Ishikawa (cell line): Measurements from ENCODE around the gene TNIK.

Experiments
- CEBPB ChIP-seq: IDR thresholded peaks from 2 replicates; pipeline ENCODE4 v1.6.1; 2012
- CREB1 ChIP-seq: IDR thresholded peaks from 2 replicates; pipeline ENCODE4 v1.6.1; 2012; ENCODE audit warnings: low read depth
- EGR1 ChIP-seq: IDR thresholded peaks from 2 replicates; pipeline ENCODE4 v1.6.1; 2012
- EP300 ChIP-seq: IDR thresholded peaks from 2 replicates; pipeline ENCODE4 v1.6.1; 2012; ENCODE audit warnings: borderline replicate concordance
- FOXM1 ChIP-seq: IDR thresholded peaks from 2 replicates; pipeline ENCODE4 v1.6.1; 2012; ENCODE audit warnings: low read depth, borderline replicate concordance
- MAX ChIP-seq: IDR thresholded peaks from 2 replicates; pipeline ENCODE4 v1.6.1; 2012
- NFIC ChIP-seq: IDR thresholded peaks from 2 replicates; pipeline ENCODE4 v1.6.1; 2012
- RAD21 ChIP-seq: IDR thresholded peaks from 2 replicates; pipeline ENCODE4 v1.6.1; 2012; ENCODE audit warnings: low read depth
- REST ChIP-seq: IDR thresholded peaks from 2 replicates; pipeline ENCODE4 v1.6.1; 2012; ENCODE audit warnings: low read depth, mild to moderate bottlenecking
- TAF1 ChIP-seq: IDR thresholded peaks from 2 replicates; pipeline ENCODE4 v1.6.1; 2012; ENCODE audit warnings: low read depth, mild to moderate bottlenecking
- TCF12 ChIP-seq: IDR thresholded peaks from 2 replicates; pipeline ENCODE4 v1.6.1; 2012; ENCODE audit warnings: low read depth
- TEAD4 ChIP-seq: IDR thresholded peaks from 2 replicates; pipeline ENCODE4 v1.6.1; 2012
- YY1 ChIP-seq: IDR thresholded peaks from 2 replicates; pipeline ENCODE4 v1.6.1; 2012; ENCODE audit warnings: low read depth
- ZBTB7A ChIP-seq: IDR thresholded peaks from 2 replicates; pipeline ENCODE4 v1.6.1; 2012; ENCODE audit warnings: low read depth
- TF ChIP-seq, protein P1 (sequence below): IDR thresholded peaks from 2 replicates; pipeline ENCODE4 v1.6.1; 2012

TNIK gene

DNA sequence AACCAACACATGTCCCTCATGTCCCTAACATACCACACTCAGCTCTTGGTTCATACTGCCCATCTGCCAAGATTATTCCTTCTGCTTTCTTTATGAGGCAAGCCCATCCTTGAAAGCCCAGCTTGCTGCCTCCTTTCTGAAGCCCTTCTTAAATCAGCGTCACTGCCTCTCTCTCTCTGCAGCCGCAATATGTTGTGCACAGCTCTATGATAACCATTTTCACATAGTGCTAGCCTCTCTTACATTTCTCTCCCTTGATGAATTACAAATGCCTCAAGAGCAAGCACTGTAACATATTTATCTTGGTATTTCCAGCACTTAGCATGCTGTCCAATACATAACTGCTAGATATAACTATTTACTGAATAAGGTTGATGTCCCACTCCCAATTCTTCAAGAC, 86.5 kb downstream of the TNIK start:
- TF ChIP-seq EGR1 (no peak), REST (no peak), EP300 (no peak), YY1 (no peak), RAD21 (no peak), TEAD4 (no peak), ZBTB7A (no peak), FOXM1 (no peak), MAX (no peak), TAF1 (no peak), NFIC (no peak), CEBPB (no peak), TCF12 (no peak), CREB1 (no peak)
- TF ChIP-seq, protein P1, sequence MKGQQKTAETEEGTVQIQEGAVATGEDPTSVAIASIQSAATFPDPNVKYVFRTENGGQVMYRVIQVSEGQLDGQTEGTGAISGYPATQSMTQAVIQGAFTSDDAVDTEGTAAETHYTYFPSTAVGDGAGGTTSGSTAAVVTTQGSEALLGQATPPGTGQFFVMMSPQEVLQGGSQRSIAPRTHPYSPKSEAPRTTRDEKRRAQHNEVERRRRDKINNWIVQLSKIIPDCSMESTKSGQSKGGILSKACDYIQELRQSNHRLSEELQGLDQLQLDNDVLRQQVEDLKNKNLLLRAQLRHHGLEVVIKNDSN, result no peak

GRCh38 chr3:171372694-171373093, 87.5 kb downstream of the TNIK start:
- TF ChIP-seq REST (no peak), FOXM1 (no peak), MAX (no peak)

GRCh38 chr3:171371354-171371753, 88.9 kb downstream of the TNIK start:
- no peak for TF ChIP-seq ZBTB7A
- TF ChIP-seq TAF1, result no peak
- TF ChIP-seq EP300, result no peak
- no peak for TF ChIP-seq NFIC
- TF ChIP-seq YY1, result no peak
- no peak for TF ChIP-seq RAD21
- no peak for TF ChIP-seq MAX
- no peak for TF ChIP-seq TCF12
- TF ChIP-seq CREB1, result no peak
- no peak for TF ChIP-seq REST
- TF ChIP-seq TEAD4, result no peak
- TF ChIP-seq EGR1, result no peak
- no peak for TF ChIP-seq CEBPB
- TF ChIP-seq, protein P1, result no peak
- no peak for TF ChIP-seq FOXM1

DNA sequence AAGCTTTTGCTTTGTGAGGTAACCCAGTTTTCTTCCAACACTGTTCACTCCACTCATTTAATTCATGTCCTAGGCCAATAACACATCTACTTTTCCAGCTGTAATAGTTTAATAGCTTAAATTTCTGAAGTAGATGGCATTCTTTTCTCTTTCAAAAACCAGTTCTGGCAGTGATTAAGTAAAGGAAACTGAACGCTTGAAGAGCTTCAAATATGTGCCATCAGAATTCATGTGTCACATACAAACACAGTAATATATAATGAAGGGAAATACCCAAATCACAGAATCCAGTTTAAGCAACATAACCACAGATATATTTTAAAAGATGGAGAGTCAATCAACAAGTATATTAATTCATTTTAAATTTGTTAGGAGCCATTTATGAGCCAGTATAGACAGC, 91.0 kb downstream of the TNIK start:
- TF ChIP-seq, protein P1, result no peak
- TF ChIP-seq TCF12 (no peak), EP300 (no peak), RAD21 (no peak), EGR1 (no peak), CREB1 (no peak), NFIC (no peak), MAX (no peak), ZBTB7A (no peak), TAF1 (no peak), YY1 (no peak), CEBPB (no peak)

DNA sequence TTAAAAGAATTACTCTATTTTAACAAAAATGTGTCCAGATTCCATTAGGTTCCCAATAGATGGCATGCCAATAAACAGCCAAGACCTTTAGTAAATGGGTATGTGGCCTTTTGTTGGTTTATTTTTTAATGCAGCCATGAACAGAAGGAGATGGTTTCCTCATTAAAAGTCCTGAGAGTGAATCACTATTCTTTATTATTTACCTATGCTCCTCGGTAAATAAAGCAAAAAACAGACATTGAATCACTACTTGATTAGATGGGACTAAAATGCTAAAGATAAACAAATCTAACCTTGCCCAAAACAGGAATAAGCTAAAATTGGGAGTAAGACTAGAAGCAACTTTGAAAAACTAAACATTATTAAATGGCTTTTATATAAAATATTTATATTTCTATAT, 94.2 kb downstream of the TNIK start:
- TF ChIP-seq CREB1 (no peak), MAX (no peak), REST (no peak), EP300 (no peak), RAD21 (no peak), CEBPB (no peak), TAF1 (no peak), YY1 (no peak), TEAD4 (no peak), FOXM1 (no peak), ZBTB7A (no peak), TCF12 (no peak), EGR1 (no peak), NFIC (no peak)
- TF ChIP-seq, protein P1, result no peak
